Cardiac fibroblast (primary cell): ENCODE measurements around the gene ZBTB45.

ENCODE experiments used
- DNase-seq, 2 donors: peaks; one replicate each; pipeline versions ENCODE4 v3.0.0 to v3.0.0-alpha.2; 2010; ENCODE audit warnings: low read depth in 2 of 2
- H3K4me3 ChIP-seq, 2 donors: replicated peaks in 1 of 2; 1 replicate in 1 of 2; 2 replicates in 1 of 2; pipeline ENCODE4 v1.5.1; 2011; ENCODE audit warnings: low read depth in 2 of 2, low read length in 2 of 2, mild to moderate bottlenecking in 2 of 2, moderate library complexity in 1 of 2
- TF ChIP-seq, protein P1 (sequence below): IDR thresholded peaks from one replicate; pipeline ENCODE4 v1.5.1; 2011; ENCODE audit warnings: low read depth, mild to moderate bottlenecking, low read length, inconsistent platforms

The ZBTB45 gene

DNA sequence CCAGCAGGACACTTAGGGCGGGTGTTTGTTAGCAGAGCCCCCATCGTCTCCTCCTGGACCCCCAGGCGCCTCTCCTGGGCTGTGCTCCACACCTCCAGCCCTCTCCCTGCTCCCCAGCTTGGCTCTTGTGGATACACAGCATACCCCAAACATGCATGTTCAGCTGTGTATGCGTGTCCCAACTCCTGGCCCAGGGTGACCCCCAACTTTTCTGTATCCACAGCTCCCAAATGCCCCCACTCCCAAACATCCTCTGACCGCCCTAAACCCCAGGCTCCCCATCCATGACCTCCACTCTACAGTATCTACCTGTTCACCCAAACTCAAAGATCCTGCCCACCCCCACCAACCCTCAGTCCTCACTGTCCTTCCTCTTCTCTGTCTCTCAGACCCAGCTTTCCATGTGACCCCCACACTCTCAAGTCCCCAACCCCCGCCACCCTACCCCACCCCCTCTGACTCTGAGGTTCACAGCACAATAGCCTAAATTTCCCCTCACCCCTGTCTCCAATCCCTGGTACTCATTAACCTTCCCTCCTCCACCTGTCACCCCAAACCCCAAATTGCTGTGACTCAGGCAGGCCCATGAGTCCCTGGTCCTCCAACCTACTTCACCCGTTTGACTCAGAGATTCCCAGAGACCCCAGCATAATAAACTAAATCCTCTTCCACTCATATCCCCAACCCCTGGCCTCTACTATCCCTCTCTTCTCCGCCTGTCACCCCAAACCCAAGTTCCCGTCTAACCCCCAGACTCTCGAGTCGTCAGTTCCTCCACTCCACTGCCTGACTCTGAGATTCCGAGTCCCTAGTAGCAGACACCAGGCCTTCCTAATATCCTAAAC, 37.8 kb upstream of the ZBTB45 start:
- TF ChIP-seq, protein P1, sequence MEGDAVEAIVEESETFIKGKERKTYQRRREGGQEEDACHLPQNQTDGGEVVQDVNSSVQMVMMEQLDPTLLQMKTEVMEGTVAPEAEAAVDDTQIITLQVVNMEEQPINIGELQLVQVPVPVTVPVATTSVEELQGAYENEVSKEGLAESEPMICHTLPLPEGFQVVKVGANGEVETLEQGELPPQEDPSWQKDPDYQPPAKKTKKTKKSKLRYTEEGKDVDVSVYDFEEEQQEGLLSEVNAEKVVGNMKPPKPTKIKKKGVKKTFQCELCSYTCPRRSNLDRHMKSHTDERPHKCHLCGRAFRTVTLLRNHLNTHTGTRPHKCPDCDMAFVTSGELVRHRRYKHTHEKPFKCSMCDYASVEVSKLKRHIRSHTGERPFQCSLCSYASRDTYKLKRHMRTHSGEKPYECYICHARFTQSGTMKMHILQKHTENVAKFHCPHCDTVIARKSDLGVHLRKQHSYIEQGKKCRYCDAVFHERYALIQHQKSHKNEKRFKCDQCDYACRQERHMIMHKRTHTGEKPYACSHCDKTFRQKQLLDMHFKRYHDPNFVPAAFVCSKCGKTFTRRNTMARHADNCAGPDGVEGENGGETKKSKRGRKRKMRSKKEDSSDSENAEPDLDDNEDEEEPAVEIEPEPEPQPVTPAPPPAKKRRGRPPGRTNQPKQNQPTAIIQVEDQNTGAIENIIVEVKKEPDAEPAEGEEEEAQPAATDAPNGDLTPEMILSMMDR = no peak
- H3K4me3 ChIP-seq = peak overlapping the region; percentile 91 to 94
- no peak for DNase-seq

- H3K4me3 ChIP-seq = peak overlapping the region; percentile 91 to 94
- TF ChIP-seq, protein P1 = no peak
- no peak for DNase-seq
Observed at GRCh38 chr19:58556622-58557220, 37.1 kb upstream of the ZBTB45 start.

GRCh38 chr19:58555920-58556621, 36.5 kb upstream of the ZBTB45 start:
- TF ChIP-seq, protein P1 = no peak
- peak overlapping the region in 1 of 2 donors; percentile 91 for H3K4me3 ChIP-seq
- no peak for DNase-seq

DNA sequence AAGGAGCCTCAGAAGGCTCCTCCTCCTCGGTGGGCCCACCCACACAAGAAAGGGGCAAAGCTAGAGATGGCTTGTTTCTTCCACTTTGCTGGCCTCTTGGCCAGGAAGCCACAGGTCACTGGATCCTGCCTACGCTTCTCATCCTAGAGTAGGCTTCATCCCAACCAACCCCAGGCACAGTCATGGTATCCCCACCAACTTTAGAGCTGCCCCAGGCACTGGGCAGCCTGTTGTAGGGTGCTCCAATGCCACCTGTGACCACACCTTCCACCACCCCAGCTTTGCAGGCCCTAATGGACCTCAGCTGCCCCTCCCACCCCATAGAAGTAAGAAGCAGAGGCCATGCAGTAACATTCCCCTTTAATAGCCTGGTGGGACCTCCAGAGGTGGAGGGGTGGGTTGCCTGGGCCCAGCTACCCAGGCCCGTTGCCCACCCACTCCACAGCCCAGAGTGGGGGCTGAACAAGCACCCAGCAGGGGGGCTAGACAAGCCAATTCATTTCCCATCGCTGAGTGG, 35.8 kb upstream of the ZBTB45 start:
- peak overlapping the region; percentile 80 to 86 for H3K4me3 ChIP-seq
- TF ChIP-seq, protein P1 = no peak
- no peak for DNase-seq

DNA sequence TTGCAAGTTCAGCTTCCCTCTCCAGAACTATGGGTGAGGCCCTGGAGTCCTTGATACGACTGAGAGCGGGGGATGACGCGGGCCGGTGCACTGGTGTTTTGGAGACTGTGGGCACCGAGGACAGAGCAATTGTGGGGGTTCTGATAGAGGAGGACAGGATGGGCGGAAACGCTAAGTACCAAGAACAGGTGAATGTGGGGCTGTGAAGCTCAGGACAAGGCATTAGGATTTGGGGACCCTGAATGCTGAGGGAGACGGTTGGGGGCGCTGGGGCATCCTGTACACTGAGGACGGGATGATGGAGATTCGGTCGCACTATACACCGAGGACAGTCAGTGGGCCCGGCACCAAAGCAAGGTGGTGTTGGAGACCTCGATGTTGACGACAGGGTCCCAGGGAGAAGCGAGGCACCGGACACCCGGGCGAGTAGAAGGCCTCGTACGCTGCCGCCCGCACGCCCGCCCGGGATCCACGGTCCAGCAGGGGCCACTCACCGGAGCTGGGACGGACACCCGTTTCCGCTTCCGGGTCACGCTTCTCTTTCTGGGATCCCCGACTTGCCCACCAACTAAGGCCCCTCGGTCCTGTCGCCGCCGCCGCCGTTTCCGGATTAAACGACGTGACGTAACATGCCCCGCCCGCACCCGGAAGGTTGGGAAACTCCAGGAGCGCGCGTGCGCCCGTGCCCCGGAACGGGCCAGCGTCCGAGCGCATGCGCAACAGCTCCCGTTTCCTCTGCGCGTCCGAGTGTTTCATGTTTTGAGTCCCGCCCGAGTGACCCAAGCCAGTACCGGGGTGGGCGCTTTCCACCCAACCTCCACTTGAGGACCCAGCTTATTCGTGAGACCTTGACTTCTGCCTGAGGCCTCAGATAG, 35.1 kb upstream of the ZBTB45 start, which contains the start of gene CHMP2A:
Gene CHMP2A (minus strand): TSS at position 612 of the 875 bp plus-strand sequence. CDS start 893 bp downstream, outside the sequence.
- peak within 1 kb of the TSS; percentile 80 to 86 for H3K4me3 ChIP-seq
- TF ChIP-seq, protein P1 = no peak
- peak; percentile 98 for DNase-seq
